ENCODE data around the gene CCDC157.

CCDC157 gene

DNA sequence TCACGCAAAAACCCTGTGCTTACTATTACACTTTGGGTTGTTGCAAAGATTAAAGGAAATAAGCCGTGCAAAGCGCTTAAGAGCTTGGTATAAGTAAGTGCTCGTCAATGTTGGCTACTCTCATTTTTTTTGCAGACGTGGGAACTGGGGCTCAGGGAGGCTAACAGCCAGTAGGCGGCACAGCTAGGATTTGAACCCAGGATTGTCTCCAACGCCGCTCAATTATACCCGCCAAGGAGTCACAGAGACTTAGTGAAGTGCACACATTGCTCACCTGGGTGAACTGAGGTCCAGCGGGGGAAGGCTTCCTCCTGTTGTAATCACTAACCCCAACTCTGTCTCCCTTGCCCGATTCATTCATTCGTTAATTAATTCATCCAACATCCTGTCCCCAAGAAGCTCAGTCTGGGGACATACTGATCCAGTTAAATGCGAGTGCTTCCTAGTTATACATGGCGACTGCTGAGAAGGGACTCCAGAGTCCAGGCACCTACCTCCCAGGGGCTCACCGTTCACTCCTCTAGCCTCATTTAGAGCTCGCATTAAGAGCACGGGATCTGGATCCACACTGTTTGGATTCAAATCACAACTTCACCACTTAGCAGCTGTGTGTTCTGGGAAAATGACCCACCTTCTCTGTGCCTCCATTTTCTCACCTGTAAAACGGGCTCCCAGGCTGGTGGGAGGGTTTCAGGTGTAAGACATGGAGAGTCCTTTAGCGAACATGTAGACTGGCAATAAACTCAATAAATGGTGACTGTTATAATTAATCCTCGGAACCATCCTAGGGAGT lies 67.9 kb downstream of the CCDC157 start:
- TF ChIP-seq, protein P1, sequence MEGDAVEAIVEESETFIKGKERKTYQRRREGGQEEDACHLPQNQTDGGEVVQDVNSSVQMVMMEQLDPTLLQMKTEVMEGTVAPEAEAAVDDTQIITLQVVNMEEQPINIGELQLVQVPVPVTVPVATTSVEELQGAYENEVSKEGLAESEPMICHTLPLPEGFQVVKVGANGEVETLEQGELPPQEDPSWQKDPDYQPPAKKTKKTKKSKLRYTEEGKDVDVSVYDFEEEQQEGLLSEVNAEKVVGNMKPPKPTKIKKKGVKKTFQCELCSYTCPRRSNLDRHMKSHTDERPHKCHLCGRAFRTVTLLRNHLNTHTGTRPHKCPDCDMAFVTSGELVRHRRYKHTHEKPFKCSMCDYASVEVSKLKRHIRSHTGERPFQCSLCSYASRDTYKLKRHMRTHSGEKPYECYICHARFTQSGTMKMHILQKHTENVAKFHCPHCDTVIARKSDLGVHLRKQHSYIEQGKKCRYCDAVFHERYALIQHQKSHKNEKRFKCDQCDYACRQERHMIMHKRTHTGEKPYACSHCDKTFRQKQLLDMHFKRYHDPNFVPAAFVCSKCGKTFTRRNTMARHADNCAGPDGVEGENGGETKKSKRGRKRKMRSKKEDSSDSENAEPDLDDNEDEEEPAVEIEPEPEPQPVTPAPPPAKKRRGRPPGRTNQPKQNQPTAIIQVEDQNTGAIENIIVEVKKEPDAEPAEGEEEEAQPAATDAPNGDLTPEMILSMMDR (conservative IDR thresholded peaks at IDR 0.05; ENCODE audit: control insufficient read depth, insufficient read depth, low read depth, low read length): peak; percentile 18
- peak overlapping the region; percentile 62 for H3K4me3 ChIP-seq (ENCODE audit: control insufficient read depth, low read depth, low read length)
- peak; percentile 57 for DNase-seq (ENCODE audit: low read depth)

DNA sequence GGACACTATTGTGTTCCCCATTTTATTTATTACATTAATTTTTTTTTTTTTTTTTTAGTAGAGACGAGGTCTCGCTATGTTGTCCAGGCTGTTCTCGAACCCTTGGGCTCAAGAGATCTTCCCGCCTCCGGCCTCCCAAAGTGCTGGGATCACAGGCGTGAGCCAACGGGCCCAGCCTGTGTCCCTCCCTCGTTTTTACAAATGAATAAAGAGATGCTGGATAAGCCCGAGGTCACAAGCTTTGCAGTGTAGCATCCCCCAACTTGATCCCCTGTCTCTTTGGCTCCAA lies 68.5 kb downstream of the CCDC157 start:
- H3K4me3 ChIP-seq (ENCODE audit: control insufficient read depth, low read depth, low read length): peak overlapping the region; percentile 62
- DNase-seq (ENCODE audit: low read depth): no peak
- TF ChIP-seq, protein P1 (conservative IDR thresholded peaks at IDR 0.05; ENCODE audit: control insufficient read depth, insufficient read depth, low read depth, low read length): no peak

DNA sequence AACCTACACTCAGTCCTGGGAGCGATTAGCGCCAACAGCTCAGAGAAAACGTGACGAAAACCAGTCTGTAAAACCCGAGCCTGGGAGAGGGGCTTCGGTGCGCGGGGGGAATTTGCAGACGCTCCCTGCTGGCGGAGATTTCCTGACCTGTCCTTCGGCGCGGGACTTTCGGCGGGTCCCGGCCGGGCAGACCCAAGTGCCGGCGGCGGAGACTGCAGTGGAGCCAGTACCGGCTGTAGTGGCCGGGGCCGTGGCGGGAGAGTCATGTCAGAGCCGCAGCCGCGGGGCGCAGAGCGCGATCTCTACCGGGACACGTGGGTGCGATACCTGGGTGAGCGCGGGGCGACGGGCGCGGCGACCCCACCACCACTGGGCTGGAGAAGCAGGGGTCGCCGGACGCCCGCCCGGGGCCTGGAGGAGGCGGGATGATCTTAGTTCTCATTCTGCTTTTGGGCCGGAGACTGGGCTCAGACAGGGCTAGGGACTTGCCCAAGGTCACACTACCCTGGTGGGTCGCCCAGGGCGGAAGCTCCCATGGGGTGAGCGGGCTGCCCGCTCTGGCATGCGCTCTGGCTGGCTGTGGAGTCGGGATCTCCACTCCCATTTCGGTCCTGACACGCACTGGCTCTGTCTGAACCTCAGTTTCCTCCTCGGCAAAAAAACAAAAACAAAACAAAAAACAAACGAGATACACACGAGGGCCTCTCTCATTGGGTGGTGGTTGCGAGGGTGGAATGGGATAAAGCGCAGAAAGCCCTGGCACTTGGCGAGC lies 69.0 kb downstream of the CCDC157 start, which contains the start of gene MTFP1:
Gene MTFP1 (plus strand): TSS at position 153 of the 772 bp plus-strand sequence. CDS start 112 bp downstream, at position 265.
- H3K4me3 ChIP-seq (ENCODE audit: control insufficient read depth, low read depth, low read length): peak within 1 kb of the TSS; percentile 62
- peak; percentile 53 for DNase-seq (ENCODE audit: low read depth)
- TF ChIP-seq, protein P1 (conservative IDR thresholded peaks at IDR 0.05; ENCODE audit: control insufficient read depth, insufficient read depth, low read depth, low read length): no peak
